HG02938 (cell line): Measurements from ENCODE around the gene UGT2A1.
"Not testable (repeated sequence)": the region's sequence is repeated elsewhere in the genome, so short reads cannot be mapped to it uniquely, and the experiment has no call there.

Source experiments
- ATAC-seq: cut with Tn5 transposase; IDR thresholded peaks from one replicate; pipeline ENCODE4 v1.9.1; 2021; ENCODE audit warnings: mild to moderate bottlenecking, moderate library complexity; ENCODE audit not compliant: unreplicated experiment

Gene UGT2A1

DNA sequence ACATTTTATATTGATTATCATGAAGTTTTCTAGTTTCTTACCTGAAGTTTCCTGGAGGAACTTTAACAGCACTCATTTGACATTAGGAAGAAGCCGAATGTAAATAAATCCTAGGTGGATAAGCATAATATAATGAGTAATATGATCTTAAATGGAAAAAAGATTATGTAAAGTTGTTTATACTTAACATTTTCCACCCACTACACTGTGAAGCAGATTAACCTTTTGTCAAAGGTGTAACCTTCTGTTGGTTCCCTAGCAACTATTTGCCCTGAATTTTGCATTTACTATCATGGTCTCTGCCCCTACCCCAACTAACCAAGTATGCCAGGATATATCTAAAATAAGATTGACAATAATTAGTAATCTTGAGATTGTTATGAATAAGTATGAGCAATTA lies at the start of gene UGT2A1:
Gene UGT2A1 (minus strand): TSS at position 101 of the 400 bp plus-strand sequence. CDS start 5,603 bp downstream, outside the sequence.
- no peak for ATAC-seq

DNA sequence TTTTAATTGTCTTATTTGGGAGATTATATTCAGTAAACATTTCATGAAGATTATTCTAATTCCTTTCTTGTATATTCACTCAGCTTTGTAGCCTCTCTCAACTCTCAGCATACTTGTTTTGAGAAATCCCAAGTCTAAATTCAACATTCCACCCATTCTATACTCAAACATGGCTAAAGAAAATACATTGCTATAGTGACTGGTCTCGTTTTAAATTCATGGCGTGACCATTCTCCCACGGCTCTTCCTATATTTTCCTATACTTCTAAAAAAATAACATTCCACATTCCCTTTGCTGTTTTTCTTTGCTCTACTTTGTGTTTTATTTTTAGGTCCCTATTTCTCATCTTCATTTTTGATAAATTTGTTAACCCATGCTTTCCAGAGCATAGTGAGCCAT lies 49.2 kb upstream of the UGT2A1 start:
- ATAC-seq: no peak

DNA sequence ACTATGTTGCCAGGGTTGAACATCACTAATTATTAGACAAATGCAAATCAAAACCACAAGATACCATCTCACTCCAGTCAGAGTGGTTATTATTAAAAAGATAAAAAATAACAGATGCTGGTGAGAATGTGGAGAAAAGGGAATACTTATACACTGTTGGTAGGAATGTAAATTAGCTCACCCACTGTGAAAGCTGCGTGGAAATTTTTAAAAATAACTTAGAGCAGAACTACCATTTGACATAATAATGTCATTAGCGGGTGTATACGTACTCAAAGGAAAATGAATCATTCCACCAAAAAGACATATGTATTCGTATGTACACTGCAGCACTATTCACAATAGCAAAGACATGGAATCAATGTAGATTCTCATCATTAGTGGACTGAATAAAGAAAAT lies 48.6 kb upstream of the UGT2A1 start:
- no peak for ATAC-seq

DNA sequence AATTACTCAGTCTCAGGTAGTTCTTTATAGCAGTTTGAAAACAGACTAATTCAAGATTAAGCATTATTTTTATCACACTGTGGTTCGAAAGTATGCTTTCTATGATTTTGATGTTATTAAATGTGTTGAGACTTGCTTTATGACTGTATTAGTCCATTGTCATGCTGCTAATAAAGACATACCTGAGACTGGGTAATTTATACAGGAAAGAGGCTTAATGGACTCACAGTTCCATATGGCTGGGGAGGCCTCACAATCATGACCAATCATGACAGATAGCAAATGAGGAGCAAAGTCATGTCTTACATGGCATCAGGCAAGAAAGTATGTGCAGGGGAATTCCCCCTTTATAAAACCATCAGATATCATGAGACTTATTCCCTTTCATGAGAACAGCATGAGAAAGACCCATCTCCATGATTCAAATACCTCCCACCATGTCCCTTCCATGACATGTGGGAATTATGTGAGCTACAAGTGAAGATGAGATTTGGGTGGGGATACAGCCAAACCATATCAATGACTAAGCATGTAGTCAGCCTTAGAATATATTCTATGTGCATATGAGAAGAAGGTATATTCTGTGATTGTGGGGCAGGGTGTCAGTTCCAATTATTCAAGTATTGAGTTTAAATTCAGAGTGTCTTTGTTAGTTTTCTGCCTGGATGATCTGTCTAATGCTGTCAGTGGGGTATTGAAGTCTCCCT lies 44.6 kb upstream of the UGT2A1 start:
- ATAC-seq: no peak

DNA sequence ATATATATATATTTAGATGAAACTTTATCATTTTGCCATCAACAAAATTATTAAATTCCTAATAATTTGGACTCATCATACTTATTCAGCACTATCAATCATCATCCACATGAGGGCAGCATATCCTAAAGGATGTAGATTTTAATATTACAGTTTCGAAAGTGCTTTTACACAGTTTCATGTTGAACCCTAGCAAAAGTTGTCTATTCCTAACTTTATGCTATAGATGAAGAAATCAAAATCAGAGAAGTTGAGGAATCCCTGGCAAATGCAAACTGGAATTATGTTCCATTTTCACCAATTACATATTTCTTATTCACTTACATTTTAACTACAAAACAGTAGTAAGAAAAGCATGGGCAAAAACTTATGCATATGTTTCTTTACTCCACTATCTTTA lies 36.6 kb upstream of the UGT2A1 start:
- peak; percentile 68 for ATAC-seq

DNA sequence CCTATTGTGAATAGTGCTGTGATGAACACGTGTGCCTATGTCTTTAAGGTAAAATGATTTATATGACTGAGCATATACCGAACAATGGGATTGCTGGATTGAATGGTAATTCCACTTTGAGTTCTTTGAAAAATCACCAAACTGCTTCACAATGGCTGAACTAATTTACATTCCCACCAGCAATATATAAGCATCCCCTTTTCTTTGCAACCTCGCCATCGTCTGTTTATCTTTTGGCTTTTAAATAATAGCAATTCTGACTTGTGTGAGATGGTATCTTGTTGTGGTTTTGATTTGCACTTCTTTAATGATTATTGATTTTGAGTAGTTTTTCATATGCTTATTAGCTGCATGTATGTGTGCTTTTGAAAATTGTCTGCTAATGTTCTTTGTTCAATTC lies 31.8 kb upstream of the UGT2A1 start:
- no peak for ATAC-seq

DNA sequence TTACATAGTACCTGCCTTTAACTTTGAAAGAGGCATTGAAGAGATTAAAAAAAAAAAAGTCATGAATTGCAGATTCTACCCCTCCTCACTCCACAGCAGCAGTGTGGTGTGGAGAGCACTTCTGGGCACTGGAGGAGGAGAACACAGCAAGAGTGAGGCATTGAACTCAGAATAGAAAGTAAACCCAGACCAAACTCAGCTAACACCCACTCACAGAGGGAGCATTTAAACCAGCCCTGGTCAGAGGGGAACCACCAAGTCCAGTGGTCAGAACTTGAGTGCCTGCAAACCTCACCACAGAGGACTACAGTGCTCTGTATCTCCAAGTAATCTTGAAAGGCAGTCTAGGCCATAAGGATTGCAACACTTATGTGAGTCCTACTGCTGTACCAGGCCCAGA lies 15.6 kb upstream of the UGT2A1 start:
- no peak for ATAC-seq

DNA sequence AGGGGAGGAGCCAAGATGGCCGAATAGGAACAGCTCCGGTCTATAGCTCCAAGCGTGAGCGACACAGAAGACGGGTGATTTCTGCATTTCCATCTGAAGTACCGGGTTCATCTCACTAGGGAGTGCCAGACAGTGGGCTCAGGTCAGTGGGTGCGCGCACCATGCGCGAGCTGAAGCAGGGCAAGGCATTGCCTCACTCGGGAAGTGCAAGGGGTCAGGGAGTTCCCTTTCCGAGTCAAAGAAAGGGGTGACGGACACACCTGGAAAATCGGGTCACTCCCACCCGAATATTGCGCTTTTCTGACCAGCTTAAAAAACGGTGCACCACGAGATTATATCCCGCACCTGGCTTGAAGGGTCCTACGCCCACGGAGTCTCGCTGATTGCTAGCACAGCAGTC lies 11.0 kb upstream of the UGT2A1 start:
- not testable (repeated sequence) for ATAC-seq

DNA sequence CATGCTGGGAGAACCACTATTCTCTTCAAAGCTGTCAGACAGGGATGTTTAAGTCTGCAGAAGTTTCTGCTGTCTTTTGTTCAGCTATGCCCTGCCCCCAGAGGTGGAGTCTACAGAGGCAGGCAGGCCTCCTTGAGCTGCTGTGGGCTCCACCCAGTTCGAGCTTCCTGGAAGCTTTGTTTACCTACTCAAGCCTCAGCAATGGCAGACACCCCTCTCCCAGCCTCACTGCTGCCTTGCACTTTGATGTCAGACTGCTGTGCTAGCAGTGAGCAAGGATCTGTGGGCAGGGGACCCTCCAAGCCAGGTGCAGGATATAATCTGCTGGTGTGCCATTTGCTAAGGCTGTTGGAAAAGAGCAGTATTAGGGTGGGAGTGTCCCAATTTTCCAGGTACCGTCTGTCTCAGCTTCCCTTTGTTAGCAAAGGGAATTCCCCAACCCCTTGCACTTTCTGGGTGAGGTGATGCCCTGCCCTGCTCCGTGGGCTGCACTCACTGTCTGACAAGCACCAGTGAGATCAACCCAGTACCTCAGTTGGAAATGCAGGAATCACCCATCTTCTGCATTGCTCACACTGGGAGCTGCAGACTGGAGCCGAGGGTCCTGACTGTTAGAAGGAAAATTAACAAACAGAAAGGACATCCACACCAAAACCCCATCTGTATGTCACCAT lies 8.2 kb upstream of the UGT2A1 start:
- ATAC-seq: not testable (repeated sequence)

DNA sequence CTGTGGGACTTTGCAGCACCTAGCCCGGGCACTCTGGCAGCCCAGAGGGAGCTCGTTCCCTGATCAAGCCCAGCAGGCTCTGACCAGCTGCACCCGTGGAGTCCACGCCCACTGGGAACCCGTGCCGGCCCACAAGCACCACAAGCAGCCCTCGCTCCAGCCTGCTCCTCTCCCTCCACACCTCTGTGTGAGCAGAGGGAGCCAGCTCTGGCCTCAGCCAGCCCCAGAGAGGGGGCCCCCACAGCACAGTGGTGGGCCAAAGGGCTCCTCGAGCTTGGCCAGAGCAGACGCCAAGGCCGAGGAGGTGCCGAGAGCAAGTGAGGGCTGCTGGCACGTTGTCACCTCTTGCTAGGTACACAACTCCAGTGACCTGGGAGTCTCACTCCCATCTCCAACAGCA lies 5.1 kb upstream of the UGT2A1 start:
- ATAC-seq: no peak

DNA sequence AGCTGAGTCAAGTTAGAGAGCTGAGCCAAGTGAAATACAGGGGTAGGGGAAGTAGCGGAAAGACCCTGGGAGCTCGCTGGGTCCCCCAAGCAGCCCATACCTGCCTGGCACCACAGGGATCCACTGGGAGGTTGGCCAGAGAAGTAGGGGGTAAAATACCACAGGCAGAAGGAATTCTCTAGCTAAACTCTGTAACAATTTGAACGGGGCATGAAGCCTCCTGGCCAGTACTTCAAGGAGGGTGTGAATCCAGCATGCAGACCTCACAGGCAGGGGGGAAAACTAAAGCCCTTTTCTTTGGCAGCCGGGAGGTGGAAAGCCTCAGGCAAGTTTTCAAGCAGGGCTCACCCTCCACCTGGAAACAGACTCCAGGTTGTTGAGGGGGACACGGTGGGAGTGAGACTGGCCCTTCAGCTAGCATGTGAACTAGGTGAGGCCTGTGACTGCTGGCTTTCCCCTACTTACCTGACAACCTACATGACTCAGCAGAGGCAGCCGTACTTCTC lies 3.7 kb upstream of the UGT2A1 start:
- ATAC-seq: no peak

DNA sequence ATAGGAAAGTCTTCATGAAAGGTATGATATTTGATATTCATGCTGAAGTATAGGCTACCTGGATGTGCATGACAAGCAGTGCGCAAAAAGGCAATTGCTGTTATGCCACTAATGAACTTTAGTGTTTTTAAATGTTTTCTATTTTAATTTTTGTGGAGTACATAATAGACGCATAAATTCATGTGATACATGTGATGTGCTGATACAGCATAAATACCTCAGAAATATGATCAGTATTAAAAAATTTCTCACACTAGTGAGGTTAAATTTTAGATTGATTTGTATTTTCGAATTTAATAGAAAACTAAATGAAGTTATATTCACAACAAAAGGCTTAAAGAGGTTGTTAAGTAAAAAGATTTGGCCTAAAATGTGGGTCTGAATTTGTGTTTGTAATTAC lies 2.2 kb downstream of the UGT2A1 start:
- ATAC-seq: no peak

DNA sequence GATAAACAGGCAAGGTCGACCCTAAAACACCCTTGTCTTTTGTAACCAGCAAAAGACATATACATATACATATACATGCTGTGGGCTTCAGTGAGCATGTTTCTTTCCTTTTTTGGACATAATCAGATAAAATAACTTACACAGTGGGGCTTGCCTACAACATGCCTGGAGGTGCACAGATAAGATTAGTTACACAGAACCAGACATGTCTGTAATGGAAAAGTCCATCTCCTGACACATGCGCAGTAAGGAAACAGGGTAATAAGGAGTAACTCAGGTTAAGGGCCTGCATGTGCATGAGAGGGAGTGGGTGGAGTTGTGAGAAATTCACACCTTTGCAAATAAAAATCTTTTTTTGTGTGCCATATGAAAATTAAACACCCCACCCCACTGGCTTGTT lies 3.4 kb downstream of the UGT2A1 start:
- no peak for ATAC-seq

DNA sequence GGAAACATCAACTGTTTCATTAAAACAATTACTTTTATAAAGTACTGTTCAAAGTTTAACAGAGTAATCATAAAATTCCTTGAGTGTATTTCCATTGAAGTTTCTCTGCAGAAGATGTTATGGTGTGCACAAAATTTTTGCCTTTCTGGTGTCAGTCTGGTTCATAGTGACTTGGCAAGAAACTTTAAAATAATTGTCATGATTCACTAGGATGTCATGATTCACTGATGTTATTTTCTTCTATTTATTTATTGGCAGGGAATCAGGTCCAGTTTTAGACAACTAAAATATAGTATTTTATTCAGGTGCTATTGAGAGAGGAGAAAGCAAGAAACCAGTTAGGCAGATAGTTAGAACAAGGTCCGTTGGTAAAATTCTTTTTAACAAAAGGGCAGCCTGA lies 3.8 kb downstream of the UGT2A1 start:
- ATAC-seq: no peak

DNA sequence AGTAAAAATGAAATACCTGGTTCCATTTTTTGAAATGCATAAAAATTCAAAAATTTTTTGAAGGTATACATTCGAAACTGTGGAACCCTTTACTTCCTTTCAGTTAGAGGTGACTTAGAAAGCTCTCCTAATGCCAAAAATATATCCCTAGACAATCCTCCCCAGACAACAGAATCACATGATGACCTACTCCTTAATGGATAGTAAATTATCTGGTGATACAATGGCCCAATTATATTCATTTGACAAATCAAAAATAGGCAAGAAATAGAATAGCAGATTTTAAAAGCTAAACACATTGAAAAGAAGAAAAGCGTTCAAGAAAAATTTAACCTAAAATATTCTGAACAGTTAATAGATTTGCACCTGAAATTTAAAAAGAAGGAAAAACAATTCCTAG lies 10.1 kb downstream of the UGT2A1 start:
- no peak for ATAC-seq

DNA sequence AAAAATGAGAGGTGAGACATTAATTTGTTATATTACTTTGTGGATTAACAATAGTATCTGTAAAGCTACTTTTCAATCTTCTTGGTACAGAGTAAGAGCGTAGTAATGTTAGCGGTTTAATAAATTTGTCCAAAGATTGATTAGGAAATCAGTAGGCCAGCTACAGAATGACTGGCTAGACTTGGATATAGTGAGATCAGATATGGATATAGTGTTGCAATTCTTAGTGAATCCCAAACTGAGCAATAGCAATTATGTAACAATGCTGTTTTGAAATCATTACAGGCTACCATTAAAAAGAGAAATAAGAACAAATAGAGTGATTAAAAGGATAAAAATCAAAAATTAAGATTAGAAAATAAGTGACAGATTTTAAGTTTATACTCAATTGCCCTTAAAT lies 12.8 kb downstream of the UGT2A1 start:
- ATAC-seq: no peak

DNA sequence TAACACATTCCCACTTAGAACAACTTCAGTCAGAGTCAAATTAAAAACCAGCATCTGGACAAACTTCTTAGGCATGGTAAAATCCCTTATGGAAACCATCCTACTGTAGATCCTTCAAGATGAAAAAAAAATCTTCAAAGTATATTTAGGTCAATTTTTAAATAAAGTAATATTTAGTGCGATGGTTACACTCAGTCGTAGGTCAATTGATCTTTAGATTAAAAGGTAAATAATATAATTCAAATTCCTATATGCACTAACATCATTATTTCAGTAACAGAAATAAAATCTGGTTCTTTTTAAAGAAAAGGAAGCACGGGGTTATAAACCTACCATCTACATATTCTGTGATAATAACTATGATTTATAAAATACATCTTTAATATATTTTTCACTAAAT lies 13.5 kb downstream of the UGT2A1 start, which contains the start of gene UGT2A2:
Gene UGT2A2 (minus strand): TSS at position 101 of the 400 bp plus-strand sequence. CDS start 2 bp downstream, at position 99.
- no peak for ATAC-seq

DNA sequence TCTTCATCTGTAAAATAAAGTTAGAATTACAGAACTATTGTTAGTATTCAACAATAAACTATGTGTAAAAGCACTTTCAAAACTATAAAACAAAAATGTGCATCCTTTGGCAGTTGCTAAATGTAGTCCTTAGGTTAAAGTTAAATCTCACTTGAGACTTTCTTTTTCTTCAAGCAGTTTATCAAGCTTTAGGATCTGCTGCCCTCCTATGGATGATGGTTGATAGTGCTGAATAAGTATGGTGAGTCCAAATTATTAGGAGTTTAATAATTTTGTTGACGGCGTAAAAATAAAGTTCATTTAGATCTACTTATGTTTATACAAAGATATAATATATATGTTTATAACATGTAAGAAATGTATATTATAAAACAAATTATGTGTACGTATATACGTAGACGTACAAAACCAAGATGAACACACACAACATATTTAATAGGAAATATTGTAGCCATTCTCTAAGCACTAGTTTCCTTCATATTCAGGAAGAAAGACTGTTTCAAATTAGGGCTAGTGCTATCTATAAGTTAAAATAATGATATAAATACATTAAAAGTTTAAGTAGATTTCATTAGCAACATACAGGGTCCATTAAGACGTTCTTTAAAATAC lies 35.9 kb downstream of the UGT2A1 start:
- ATAC-seq: no peak

DNA sequence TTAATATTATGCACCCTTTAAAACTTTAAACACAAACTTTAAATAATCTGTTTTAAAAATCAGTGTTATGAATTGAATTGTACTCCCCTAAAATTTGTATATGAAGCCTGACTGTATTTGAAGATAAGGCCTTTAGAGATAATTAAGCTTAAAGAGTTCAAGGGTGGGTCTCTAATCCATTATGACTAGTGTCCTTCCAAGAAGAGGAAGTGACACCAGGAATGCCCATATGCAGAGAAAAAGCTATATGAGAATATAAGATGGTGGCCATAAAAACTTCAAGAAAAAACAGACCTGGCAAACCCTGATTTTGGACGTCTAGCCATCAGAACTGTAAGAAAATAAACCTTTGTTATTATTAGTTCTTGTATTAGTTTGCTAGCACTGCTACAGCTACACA lies 42.6 kb downstream of the UGT2A1 start:
- no peak for ATAC-seq

DNA sequence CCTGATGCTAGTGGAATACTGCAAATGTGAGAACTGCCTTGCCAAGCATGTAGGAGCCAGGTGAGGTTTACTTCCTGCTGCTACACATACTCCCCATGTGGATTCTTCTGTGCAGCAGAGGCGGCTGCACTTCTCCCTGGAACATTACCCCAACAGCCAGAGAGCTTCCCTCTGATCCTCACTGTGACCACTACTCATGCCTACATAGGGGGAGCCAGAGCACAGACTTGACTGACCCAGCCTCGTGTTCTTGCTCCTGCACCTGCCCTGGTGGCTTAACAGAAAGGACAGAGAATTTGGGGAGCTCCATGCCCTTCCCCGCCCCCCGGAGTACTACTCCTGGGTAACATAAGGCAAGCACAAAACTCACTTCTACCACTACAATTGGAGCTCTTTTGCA lies 52.0 kb downstream of the UGT2A1 start:
- no peak for ATAC-seq

DNA sequence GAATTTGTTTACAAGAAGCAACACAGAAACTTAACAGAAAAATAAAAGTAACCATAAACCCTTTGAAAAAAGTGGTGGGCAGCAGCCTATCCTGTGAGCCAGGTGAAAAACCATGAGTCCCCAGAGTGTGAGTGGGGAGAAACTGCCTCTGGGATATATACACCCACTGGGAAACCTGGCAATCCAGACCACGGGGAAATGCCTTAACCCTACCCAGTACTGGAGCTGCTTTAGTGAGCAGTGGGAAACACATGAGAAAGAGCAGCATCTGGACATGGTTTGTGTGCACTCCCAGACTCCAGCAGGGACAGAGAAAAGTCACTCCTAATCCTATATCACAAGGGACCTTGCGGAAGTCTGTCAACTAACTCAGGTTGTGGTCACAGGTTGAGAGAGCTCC lies 53.0 kb downstream of the UGT2A1 start:
- no peak for ATAC-seq

DNA sequence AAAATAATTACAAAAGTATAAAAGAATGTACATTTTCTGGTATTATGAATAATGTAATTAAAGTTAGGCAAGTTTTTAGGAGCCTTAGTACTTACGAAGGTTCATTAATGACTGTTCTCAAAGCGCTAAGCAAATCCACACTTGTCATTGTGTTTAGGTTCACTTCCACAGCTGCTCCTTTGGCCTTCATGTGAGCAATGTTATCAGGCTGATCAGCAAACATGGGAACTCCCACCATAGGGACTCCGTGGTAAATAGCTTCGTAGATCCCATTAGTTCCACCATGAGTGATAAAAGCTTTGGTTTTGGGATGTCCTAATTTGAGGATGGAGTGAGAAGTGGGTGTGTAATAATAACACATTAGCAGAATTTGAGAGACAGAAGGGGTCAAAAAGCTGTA lies 58.7 kb downstream of the UGT2A1 start:
- ATAC-seq: no peak
